ENCODE data around the gene SPINK14.

Gene SPINK14

DNA sequence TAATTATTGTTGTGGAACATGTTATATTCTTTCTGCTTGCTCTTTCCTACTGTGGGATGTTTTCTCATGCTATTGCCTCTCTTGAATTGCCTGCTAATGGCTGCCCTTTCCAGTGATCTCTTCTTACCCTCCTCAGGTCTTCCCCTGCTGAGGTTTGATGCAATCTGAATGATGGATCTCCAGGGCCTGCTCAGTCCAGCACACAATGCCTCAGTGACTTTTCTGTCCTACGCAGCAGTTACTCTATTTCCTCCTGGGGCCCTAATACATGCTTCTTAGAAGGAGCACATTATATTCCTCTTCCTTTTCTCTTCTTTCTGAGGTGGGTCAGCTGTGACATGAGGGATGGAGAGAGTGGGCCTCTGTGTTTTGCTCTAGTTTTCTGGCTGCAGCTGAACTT lies at the start of gene SPINK14:
TSS of gene SPINK14 (plus strand) at position 301 of the 400 bp plus-strand sequence. CDS start 1,187 bp downstream, outside the sequence.
- no peak for DNase-seq (ENCODE audit: low read depth, low spot score)

DNA sequence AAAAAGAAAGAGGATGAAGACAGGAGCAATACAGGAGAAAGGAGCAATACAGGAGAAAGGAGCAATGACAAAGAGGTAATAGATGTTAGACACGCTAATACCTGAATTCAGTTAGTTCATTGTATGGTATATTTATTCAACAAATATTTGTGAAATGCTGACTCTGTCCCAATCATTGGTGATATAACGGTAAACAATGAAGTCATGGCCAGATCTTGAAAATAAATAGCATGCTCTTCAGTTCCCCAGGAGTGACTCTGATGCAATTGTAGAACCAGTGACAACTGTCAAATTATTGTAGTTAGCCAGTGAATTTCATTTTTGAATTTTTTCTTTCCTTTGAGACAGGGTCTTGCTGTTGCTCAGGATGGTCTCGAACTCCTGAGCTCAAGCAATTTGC lies 48.0 kb upstream of the SPINK14 start:
- no peak for DNase-seq (ENCODE audit: low read depth, low spot score)

GRCh38 chr5:148125641-148126040 lies 42.7 kb upstream of the SPINK14 start:
- no peak for DNase-seq (ENCODE audit: low read depth, low spot score)

GRCh38 chr5:148135091-148136048 lies 33.0 kb upstream of the SPINK14 start:
- no peak for DNase-seq (ENCODE audit: low read depth, low spot score)

DNA sequence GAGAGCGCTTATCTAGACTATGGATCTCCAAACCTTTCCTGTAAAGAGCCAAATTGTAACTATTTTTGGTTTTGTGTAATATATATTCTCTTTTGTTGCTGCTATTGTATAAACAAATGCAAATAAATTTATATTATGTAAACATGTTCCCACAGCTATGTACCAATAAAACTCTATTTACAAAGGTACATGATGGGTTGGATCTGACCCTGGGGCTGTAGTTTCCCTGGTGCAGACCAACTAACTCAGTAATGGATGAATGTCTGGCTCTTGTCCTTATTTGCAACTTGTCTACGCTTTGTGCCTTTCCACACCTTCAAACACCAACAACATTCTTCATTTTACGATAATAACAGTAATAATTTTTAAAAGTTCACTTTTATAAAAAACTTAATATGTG lies 27.5 kb upstream of the SPINK14 start:
- no peak for DNase-seq (ENCODE audit: low read depth, low spot score)

GRCh38 chr5:148141645-148142044 lies 26.7 kb upstream of the SPINK14 start:
- no peak for DNase-seq (ENCODE audit: low read depth, low spot score)

- no peak for DNase-seq (ENCODE audit: low read depth, low spot score)
Measured at GRCh38 chr5:148145916-148146315, 22.4 kb upstream of the SPINK14 start.

- no peak for DNase-seq (ENCODE audit: low read depth, low spot score)
Measured at GRCh38 chr5:148146487-148146886, 21.9 kb upstream of the SPINK14 start.

DNA sequence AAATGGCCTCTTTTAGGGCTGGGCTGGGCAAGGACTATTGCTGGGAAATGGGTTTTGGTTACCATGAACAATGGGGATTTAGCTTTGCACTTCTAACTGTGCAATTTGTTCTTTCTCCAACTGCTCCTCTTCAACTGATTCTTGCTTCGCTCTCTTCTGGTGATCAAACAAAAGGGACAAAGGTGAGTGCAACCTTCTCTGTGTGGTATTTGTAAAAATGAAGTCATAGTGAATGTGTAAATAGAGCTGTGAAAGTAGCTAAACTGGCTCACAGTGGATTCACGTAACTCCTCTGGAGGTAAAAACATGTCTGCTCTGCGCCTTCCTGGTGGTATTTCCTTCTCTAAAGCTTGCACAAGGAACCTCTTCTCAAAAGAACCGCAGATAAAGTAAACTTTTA lies 20.9 kb upstream of the SPINK14 start:
- DNase-seq (ENCODE audit: low read depth, low spot score) = no peak

DNA sequence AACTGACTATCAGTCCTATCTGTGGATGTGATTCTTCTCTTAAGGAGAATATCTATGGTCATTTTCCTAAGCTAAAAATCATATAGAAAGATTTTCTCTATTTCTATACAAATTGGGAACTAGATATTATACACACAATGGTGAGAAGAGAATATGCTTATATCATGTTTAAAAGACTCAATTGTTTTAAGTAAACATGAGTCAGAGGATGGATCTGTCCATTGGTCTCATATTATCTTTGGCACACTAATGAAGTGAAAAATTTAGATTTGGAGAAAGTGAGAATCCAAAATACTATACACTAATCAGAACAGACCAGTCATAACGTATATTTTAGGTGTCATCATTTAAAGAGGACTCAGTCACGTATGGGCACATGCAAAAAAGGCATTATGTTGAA lies 16.5 kb upstream of the SPINK14 start:
- no peak for DNase-seq (ENCODE audit: low read depth, low spot score)

DNA sequence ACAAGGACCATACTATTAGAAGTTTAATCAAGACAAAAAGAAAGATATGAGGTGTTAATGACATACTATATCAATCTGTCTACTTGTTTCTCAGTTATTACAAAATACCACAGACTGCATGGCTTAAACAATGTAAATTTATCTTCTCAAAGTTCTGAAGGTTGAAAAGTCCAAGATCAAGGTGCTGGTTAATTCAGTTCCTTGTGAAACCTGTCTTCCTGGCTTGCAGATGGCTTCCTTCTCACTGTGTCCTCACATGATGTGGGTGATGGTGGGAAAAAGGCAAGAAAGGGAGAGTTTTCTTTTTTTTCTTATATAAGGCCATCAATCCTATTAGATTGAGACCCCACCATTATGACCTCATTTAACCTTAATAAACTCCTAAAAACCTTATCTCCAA lies 15.6 kb upstream of the SPINK14 start:
- no peak for DNase-seq (ENCODE audit: low read depth, low spot score)

DNA sequence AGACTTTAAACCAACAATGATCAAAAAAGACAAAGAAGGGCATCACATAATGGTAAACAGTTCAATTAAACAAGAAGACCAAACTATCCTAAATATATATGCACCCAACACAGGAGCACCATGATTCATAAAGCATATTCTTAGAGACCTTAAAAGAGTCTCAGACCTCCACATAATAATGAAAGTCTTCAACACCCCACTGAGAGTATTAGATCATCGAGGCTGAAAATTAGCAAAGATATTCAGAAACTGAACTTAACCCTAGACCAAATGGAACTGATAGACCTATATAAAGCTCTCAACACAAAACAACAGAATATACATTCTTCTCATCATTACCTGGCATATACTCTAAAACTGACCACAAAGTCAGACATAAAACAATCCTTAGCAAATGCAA lies 11.7 kb upstream of the SPINK14 start:
- DNase-seq (ENCODE audit: low read depth, low spot score) = no peak

GRCh38 chr5:148162038-148162437 lies 6.3 kb upstream of the SPINK14 start:
- DNase-seq (ENCODE audit: low read depth, low spot score) = no peak

GRCh38 chr5:148163345-148163744 lies 5.0 kb upstream of the SPINK14 start:
- DNase-seq (ENCODE audit: low read depth, low spot score) = no peak

- DNase-seq (ENCODE audit: low read depth, low spot score) = no peak
Measured at GRCh38 chr5:148166550-148167283, 1.6 kb upstream of the SPINK14 start.

GRCh38 chr5:148172377-148172776 lies 4.0 kb downstream of the SPINK14 start:
- DNase-seq (ENCODE audit: low read depth, low spot score) = no peak

- DNase-seq (ENCODE audit: low read depth, low spot score) = no peak
Measured at GRCh38 chr5:148176480-148176879, 8.1 kb downstream of the SPINK14 start.

- DNase-seq (ENCODE audit: low read depth, low spot score) = no peak
Measured at GRCh38 chr5:148177207-148177606, 8.9 kb downstream of the SPINK14 start.

GRCh38 chr5:148179234-148179824 lies 11.0 kb downstream of the SPINK14 start:
- DNase-seq (ENCODE audit: low read depth, low spot score) = no peak

DNA sequence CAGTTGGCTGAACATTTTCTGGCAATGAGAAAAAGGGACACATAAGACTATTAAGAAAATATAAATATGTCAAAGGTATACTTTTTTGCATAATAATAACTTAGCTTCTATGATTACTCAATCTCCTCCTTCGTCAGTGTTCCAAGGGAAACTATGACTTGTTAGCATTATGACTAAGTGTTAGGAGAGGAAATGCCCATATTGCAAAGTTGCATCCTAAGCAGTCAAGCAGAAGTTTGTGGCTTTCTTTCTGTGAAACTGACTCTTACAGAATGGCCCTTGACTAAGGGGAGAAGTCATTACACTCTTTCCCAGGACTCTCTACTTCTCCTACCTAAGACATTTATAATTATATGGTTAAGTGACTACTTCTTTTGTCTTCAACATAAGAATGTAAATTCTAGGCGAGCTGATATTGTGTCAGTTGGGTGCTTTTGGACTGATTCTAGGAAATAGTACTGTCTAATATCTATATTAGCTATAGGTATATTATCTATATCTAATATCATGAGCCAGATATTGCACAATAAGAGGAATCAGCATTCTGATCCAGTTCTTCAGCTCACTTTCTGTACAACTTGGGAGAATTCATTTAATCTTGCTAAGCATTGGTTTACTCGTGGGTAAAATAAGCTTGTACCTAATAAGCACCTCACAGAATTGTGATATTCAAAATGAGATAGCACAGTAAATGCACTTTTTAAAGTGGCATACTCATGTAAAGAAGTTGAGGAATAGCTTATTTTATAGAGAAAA lies 18.1 kb downstream of the SPINK14 start:
- DNase-seq (ENCODE audit: low read depth, low spot score) = no peak

GRCh38 chr5:148191010-148191409 lies 22.7 kb downstream of the SPINK14 start:
- DNase-seq (ENCODE audit: low read depth, low spot score) = no peak

GRCh38 chr5:148193202-148193601 lies 24.9 kb downstream of the SPINK14 start:
- DNase-seq (ENCODE audit: low read depth, low spot score) = no peak

Data from brain pericyte (primary cell).